ENCODE results near the gene AIM2. TPM values are rescaled to one million over a fixed set of nuclear protein-coding genes. Genes with fewer than 3 reads are reported as not detected.

The AIM2 gene
- total and polyA plus RNA-seq, 4 donors = 0.28 to 0.42 (median 0.31) TPM

- H3K4me3 ChIP-seq (ENCODE audit: low read depth in 1 of 3, low read length in 3 of 3) = no peak overlapping the region
- 60% methylated on average over 2 of the region's 2 CpGs for WGBS
Observed at GRCh38 chr1:159122005-159122621, 45.5 kb upstream of the AIM2 start.

GRCh38 chr1:159121526-159121925 lies 45.0 kb upstream of the AIM2 start:
- DNase-seq (ENCODE audit: low spot score) = no peak
- H3K27ac ChIP-seq (ENCODE audit: low read depth in 1 of 2, low read length in 2 of 2) = no peak overlapping the region
- H3K27me3 ChIP-seq (ENCODE audit: control insufficient read depth in 4 of 4, insufficient read depth in 4 of 4, low read length in 3 of 4) = peaks cover 0 to 14% (median under 1%) of the 10 kb centered on the region in 4 donors
- H3K9ac ChIP-seq (ENCODE audit: low read depth in 1 of 2, low read length in 2 of 2) = no peak overlapping the region
- no peaks in the 10 kb centered on the region for H3K4me1 ChIP-seq (ENCODE audit: control insufficient read depth in 4 of 4, insufficient read depth in 4 of 4, low read length in 3 of 4)
- TF ChIP-seq FOXA1 (IDR thresholded peaks at IDR 0.05) (no peak), YY1 (IDR thresholded peaks at IDR 0.05) (no peak), HNF4G (IDR thresholded peaks at IDR 0.05) (no peak), SP1 (IDR thresholded peaks at IDR 0.05) (no peak), MAX (IDR thresholded peaks at IDR 0.05) (no peak), REST (IDR thresholded peaks at IDR 0.05) (no peak), NR2F2 (IDR thresholded peaks at IDR 0.05) (no peak), GABPA (IDR thresholded peaks at IDR 0.05 in 1 of 2, conservative IDR thresholded peaks at IDR 0.05 in 1 of 2) (no peak), FOXA2 (IDR thresholded peaks at IDR 0.05) (no peak), TAF1 (conservative IDR thresholded peaks at IDR 0.05) (no peak), RAD21 (IDR thresholded peaks at IDR 0.05) (no peak), EGR1 (IDR thresholded peaks at IDR 0.05; ENCODE audit: low read depth in 2 of 2) (no peak), ZBTB33 (IDR thresholded peaks at IDR 0.05) (no peak)
- TF ChIP-seq, protein P1, sequence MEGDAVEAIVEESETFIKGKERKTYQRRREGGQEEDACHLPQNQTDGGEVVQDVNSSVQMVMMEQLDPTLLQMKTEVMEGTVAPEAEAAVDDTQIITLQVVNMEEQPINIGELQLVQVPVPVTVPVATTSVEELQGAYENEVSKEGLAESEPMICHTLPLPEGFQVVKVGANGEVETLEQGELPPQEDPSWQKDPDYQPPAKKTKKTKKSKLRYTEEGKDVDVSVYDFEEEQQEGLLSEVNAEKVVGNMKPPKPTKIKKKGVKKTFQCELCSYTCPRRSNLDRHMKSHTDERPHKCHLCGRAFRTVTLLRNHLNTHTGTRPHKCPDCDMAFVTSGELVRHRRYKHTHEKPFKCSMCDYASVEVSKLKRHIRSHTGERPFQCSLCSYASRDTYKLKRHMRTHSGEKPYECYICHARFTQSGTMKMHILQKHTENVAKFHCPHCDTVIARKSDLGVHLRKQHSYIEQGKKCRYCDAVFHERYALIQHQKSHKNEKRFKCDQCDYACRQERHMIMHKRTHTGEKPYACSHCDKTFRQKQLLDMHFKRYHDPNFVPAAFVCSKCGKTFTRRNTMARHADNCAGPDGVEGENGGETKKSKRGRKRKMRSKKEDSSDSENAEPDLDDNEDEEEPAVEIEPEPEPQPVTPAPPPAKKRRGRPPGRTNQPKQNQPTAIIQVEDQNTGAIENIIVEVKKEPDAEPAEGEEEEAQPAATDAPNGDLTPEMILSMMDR (IDR thresholded peaks at IDR 0.05; ENCODE audit: low read depth, low read length, missing input control) = no peak
- WGBS = 68% methylated on average over 1 of the region's 1 CpG
- H3K4me3 ChIP-seq (ENCODE audit: low read depth in 1 of 3, low read length in 3 of 3) = no peak overlapping the region
- peaks cover 0 to 2% (median 0%) of the 10 kb centered on the region in 4 donors for H3K9me3 ChIP-seq (ENCODE audit: control insufficient read depth in 4 of 4, low read length in 3 of 4)
- H3K36me3 ChIP-seq (ENCODE audit: control insufficient read depth in 4 of 4, insufficient read depth in 3 of 4, low read depth in 1 of 4, low read length in 3 of 4) = no peaks in the 10 kb centered on the region

More at GRCh38 chr1:159122005-159122621, 45.5 kb upstream of the AIM2 start:
- H3K27me3 ChIP-seq (ENCODE audit: control insufficient read depth in 4 of 4, insufficient read depth in 4 of 4, low read length in 3 of 4) = peaks cover 0 to 14% (median under 1%) of the 10 kb centered on the region in 4 donors
- no peak overlapping the region for H3K9ac ChIP-seq (ENCODE audit: low read depth in 1 of 2, low read length in 2 of 2)
- TF ChIP-seq FOXA2 (IDR thresholded peaks at IDR 0.05) (no peak), HNF4A (conservative IDR thresholded peaks at IDR 0.05) (no peak), REST (IDR thresholded peaks at IDR 0.05) (no peak), JUND (IDR thresholded peaks at IDR 0.05) (no peak)
- no peak overlapping the region for H3K27ac ChIP-seq (ENCODE audit: low read depth in 1 of 2, low read length in 2 of 2)
- peaks cover 0 to 2% (median 0%) of the 10 kb centered on the region in 4 donors for H3K9me3 ChIP-seq (ENCODE audit: control insufficient read depth in 4 of 4, low read length in 3 of 4)
- H3K36me3 ChIP-seq (ENCODE audit: control insufficient read depth in 4 of 4, insufficient read depth in 3 of 4, low read depth in 1 of 4, low read length in 3 of 4) = no peaks in the 10 kb centered on the region
- no peaks in the 10 kb centered on the region for H3K4me1 ChIP-seq (ENCODE audit: control insufficient read depth in 4 of 4, insufficient read depth in 4 of 4, low read length in 3 of 4)
- no peak for DNase-seq (ENCODE audit: low spot score)

Measured in liver (tissue), 9 donors.